GM12878 (cell line): Measurements from ENCODE around the gene SEPTIN1. TPM values are rescaled to one million over a fixed set of nuclear protein-coding genes. Genes with fewer than 3 reads are reported as not detected.

Source experiments
- ASH2L ChIP-seq: fragments of 300-600, 200-600 bp; sonication (generic); IDR thresholded peaks from 2 replicates; pipeline ENCODE4 v1.6.1; 2017; ENCODE audit warnings: low read depth, mild to moderate bottlenecking, borderline replicate concordance
- BACH1 ChIP-seq: fragments of 450-650 bp; IDR thresholded peaks from 2 replicates; pipeline ENCODE4 v1.6.1; 2017; ENCODE audit warnings: mild to moderate bottlenecking, borderline replicate concordance
- BCL11A ChIP-seq: IDR thresholded peaks from 2 replicates; pipeline ENCODE4 v1.6.1; 2011; ENCODE audit warnings: low read depth, low read length
- CBFB ChIP-seq: IDR thresholded peaks from 2 replicates; pipeline ENCODE4 v1.6.1; 2016; ENCODE audit warnings: antibody characterized with exemption, low read depth
- CREB1 ChIP-seq: IDR thresholded peaks from 2 replicates; pipeline ENCODE4 v1.6.1; 2012; ENCODE audit warnings: low read depth, mild to moderate bottlenecking, inconsistent platforms
- EED ChIP-seq: sonication (generic); IDR thresholded peaks from 2 replicates; pipeline ENCODE4 v1.6.1; 2016; ENCODE audit warnings: antibody characterized with exemption, low read depth
- FOS ChIP-seq: IDR thresholded peaks from 3 replicates; pipeline ENCODE4 v1.6.1; 2011; ENCODE audit warnings: borderline replicate concordance; ENCODE audit not compliant: insufficient read length; ENCODE audit errors: extremely low read depth
- GATAD2B ChIP-seq: fragments of 450-650 bp; conservative IDR thresholded peaks from 2 replicates; pipeline ENCODE4 v1.6.1; 2017; ENCODE audit warnings: low read depth, mild to moderate bottlenecking, moderate library complexity
- HCFC1 ChIP-seq: fragments of 150-350 bp; IDR thresholded peaks from 2 replicates; pipeline ENCODE4 v1.6.1; 2014; ENCODE audit warnings: low read length
- HDAC6 ChIP-seq: fragments of 200-600 bp; sonication (generic); IDR thresholded peaks from one replicate; pipeline ENCODE4 v1.8.0; 2017; ENCODE audit warnings: antibody characterized with exemption; ENCODE audit not compliant: unreplicated experiment
- HDGF ChIP-seq: fragments of 450-650 bp; IDR thresholded peaks from 2 replicates; pipeline ENCODE4 v1.6.1; 2016; ENCODE audit warnings: antibody characterized with exemption
- NBN ChIP-seq: fragments of 450-650 bp; IDR thresholded peaks from 2 replicates; pipeline ENCODE4 v1.6.1; 2016
- NFYA ChIP-seq: IDR thresholded peaks from 2 replicates; pipeline ENCODE4 v1.6.1; 2011; ENCODE audit warnings: low read depth, mild to moderate bottlenecking, low read length, improper control_type of control experiment, borderline replicate concordance
- RAD21 ChIP-seq: IDR thresholded peaks from 2 replicates; pipeline ENCODE4 v1.6.1; 2011; ENCODE audit warnings: mild to moderate bottlenecking, low read depth, low read length, moderate library complexity; ENCODE audit not compliant: insufficient read depth
- SMARCA5 ChIP-seq: fragments of 450-650 bp; IDR thresholded peaks from 2 replicates; pipeline ENCODE4 v1.6.1; 2017; ENCODE audit warnings: mild to moderate bottlenecking
- STAT1 ChIP-seq: fragments of 450-650 bp; conservative IDR thresholded peaks from 2 replicates; pipeline ENCODE4 v1.6.1; 2014; ENCODE audit warnings: antibody characterized with exemption, mild to moderate bottlenecking
- STAT3 ChIP-seq: IDR thresholded peaks from 2 replicates; pipeline ENCODE4 v1.6.1; 2011; ENCODE audit warnings: low read depth, low read length, improper control_type of control experiment
- TARDBP ChIP-seq: IDR thresholded peaks from 2 replicates; pipeline ENCODE4 v1.6.1; 2016; ENCODE audit warnings: borderline replicate concordance
- USF1 ChIP-seq: IDR thresholded peaks from 2 replicates; pipeline ENCODE4 v1.6.1; 2011; ENCODE audit warnings: borderline replicate concordance, low read depth, mild to moderate bottlenecking, moderate library complexity, mixed read lengths, low read length; ENCODE audit not compliant: insufficient read depth; ENCODE audit errors: extremely low read length
- ZBED1 ChIP-seq: IDR thresholded peaks from 2 replicates; pipeline ENCODE4 v1.6.1; 2016; ENCODE audit warnings: borderline replicate concordance
- ZNF274 ChIP-seq: IDR thresholded peaks from one replicate; pipeline ENCODE4 v1.8.0; 2011; ENCODE audit not compliant: insufficient read length, insufficient read depth
- ZZZ3 ChIP-seq: IDR thresholded peaks from 2 replicates; pipeline ENCODE4 v1.6.1; 2011; ENCODE audit warnings: low read depth; ENCODE audit not compliant: control insufficient read depth, insufficient read length
- polyA plus RNA-seq, 11 experiments: library from polyadenylated mRNA; depleted of rRNA in 4 of 11; unstranded in 6 of 11; stranded (reverse) in 5 of 11; fragments of >200 nt; fragmentation: Nextera tagmentation in 4 of 11; fragmentation: Illumina TruSeq in 1 of 11; extraction: Ambion mirVana in 4 of 11; extraction: Trizol in 1 of 11; gene quantifications; 1 replicate in 1 of 11; 2 replicates in 10 of 11; pipeline versions ENCODE4 v1.2.1 to v1.2.3, GENCODE V29; 2011 to 2016; ENCODE audit warnings: inconsistent platforms in 2 of 11, missing spikeins in 2 of 11, low read depth in 1 of 11
- total RNA-seq, 4 experiments: library from RNA; depleted of rRNA in 3 of 4; stranded (reverse); fragments of >200 nt in 3 of 4; fragmentation: Illumina TruSeq in 1 of 4; extraction: Trizol in 1 of 4; gene quantifications; 2 replicates each; pipeline versions ENCODE4 v1.2.1 to v1.2.3, GENCODE V29; 2013 to 2021
- TF ChIP-seq, protein P1 (sequence below): fragments of 450-650 bp; IDR thresholded peaks from 2 replicates; pipeline ENCODE4 v1.6.1; 2017; ENCODE audit warnings: antibody characterized with exemption, mild to moderate bottlenecking, moderate library complexity
- TF ChIP-seq, protein P2 (sequence below): IDR thresholded peaks from 2 replicates; pipeline ENCODE4 v1.6.1; 2012; ENCODE audit warnings: low read length, inconsistent platforms
- TF ChIP-seq, protein P3 (sequence below): fragments of 450-650 bp; IDR thresholded peaks from 2 replicates; pipeline ENCODE4 v1.6.1; 2017; ENCODE audit warnings: mild to moderate bottlenecking

Gene SEPTIN1
- total and polyA plus RNA-seq, 10 of the 15 experiments (the other 5 are each of a cell fraction or from before 2014, with no cell fraction given), result 2.8 to 153 (median 94.1) TPM

- TF ChIP-seq, protein P1, sequence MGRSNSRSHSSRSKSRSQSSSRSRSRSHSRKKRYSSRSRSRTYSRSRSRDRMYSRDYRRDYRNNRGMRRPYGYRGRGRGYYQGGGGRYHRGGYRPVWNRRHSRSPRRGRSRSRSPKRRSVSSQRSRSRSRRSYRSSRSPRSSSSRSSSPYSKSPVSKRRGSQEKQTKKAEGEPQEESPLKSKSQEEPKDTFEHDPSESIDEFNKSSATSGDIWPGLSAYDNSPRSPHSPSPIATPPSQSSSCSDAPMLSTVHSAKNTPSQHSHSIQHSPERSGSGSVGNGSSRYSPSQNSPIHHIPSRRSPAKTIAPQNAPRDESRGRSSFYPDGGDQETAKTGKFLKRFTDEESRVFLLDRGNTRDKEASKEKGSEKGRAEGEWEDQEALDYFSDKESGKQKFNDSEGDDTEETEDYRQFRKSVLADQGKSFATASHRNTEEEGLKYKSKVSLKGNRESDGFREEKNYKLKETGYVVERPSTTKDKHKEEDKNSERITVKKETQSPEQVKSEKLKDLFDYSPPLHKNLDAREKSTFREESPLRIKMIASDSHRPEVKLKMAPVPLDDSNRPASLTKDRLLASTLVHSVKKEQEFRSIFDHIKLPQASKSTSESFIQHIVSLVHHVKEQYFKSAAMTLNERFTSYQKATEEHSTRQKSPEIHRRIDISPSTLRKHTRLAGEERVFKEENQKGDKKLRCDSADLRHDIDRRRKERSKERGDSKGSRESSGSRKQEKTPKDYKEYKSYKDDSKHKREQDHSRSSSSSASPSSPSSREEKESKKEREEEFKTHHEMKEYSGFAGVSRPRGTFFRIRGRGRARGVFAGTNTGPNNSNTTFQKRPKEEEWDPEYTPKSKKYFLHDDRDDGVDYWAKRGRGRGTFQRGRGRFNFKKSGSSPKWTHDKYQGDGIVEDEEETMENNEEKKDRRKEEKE, result no peak
- TF ChIP-seq HDGF (no peak), BACH1 (peak; percentile 18; the same call in 1 of the 2 replicates), HDAC6 (no peak), CBFB (0 out of 2 replicates have a peak, but pooled peaks have one; percentile 22), NBN (0 out of 2 replicates have a peak, but pooled peaks have one; percentile 59), NFYA (no peak), ASH2L (no peak), ZNF274 (no peak), EED (no peak), USF1 (peak; percentile 83), FOS (no peak), GATAD2B (peak; percentile 91), ZBED1 (no peak), BCL11A (no peak), CREB1 (no peak), SMARCA5 (no peak), HCFC1 (0 out of 2 replicates have a peak, but pooled peaks have one; percentile 10), RAD21 (no peak), STAT1 (no peak), STAT3 (no peak), TARDBP (no peak), ZZZ3 (no peak)
- TF ChIP-seq, protein P2, sequence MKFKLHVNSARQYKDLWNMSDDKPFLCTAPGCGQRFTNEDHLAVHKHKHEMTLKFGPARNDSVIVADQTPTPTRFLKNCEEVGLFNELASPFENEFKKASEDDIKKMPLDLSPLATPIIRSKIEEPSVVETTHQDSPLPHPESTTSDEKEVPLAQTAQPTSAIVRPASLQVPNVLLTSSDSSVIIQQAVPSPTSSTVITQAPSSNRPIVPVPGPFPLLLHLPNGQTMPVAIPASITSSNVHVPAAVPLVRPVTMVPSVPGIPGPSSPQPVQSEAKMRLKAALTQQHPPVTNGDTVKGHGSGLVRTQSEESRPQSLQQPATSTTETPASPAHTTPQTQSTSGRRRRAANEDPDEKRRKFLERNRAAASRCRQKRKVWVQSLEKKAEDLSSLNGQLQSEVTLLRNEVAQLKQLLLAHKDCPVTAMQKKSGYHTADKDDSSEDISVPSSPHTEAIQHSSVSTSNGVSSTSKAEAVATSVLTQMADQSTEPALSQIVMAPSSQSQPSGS, result no peak
- TF ChIP-seq, protein P3, sequence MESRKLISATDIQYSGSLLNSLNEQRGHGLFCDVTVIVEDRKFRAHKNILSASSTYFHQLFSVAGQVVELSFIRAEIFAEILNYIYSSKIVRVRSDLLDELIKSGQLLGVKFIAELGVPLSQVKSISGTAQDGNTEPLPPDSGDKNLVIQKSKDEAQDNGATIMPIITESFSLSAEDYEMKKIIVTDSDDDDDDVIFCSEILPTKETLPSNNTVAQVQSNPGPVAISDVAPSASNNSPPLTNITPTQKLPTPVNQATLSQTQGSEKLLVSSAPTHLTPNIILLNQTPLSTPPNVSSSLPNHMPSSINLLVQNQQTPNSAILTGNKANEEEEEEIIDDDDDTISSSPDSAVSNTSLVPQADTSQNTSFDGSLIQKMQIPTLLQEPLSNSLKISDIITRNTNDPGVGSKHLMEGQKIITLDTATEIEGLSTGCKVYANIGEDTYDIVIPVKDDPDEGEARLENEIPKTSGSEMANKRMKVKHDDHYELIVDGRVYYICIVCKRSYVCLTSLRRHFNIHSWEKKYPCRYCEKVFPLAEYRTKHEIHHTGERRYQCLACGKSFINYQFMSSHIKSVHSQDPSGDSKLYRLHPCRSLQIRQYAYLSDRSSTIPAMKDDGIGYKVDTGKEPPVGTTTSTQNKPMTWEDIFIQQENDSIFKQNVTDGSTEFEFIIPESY, result no peak
Observed at GRCh38 chr16:30407102-30407803, 24.9 kb upstream of the SEPTIN1 start, which contains the start of gene ZNF771 (continued).
